Activated naive CD8-positive, alpha-beta T cell (primary cell): ENCODE data around the gene SPR.

ENCODE experiments used
- H3K27ac Mint-ChIP-seq: one replicate; pipeline ENCODE4 v1.8.0; 2021; ENCODE audit warnings: mixed read lengths
- H3K27me3 Mint-ChIP-seq: one replicate; pipeline ENCODE4 v1.8.0; 2021; ENCODE audit warnings: mixed read lengths
- H3K36me3 Mint-ChIP-seq: one replicate; pipeline ENCODE4 v1.8.0; 2021; ENCODE audit warnings: mixed read lengths
- H3K4me1 Mint-ChIP-seq: one replicate; pipeline ENCODE4 v1.8.0; 2021; ENCODE audit warnings: low read depth, mixed read lengths
- H3K4me3 Mint-ChIP-seq: one replicate; pipeline ENCODE4 v1.8.0; 2021; ENCODE audit warnings: mild to moderate bottlenecking, mixed read lengths
- H3K9me3 Mint-ChIP-seq: one replicate; pipeline ENCODE4 v1.8.0; 2021; ENCODE audit warnings: low read depth, mixed read lengths

Gene SPR

GRCh38 chr2:72917138-72917876 lies 30.1 kb downstream of the SPR start, which contains the start of gene EMX1:
Gene EMX1, plus strand, starts transcription at chr2:72917519. Its CDS starts 334 bp downstream, at chr2:72917853.
- Mint-ChIP-seq H3K27ac (no peak within 1 kb of the TSS), H3K4me3 (peak within 1 kb of the TSS; percentile 81), H3K27me3 (peaks cover 50% of the 10 kb centered on the region), H3K4me1 (peaks cover 34% of the 10 kb centered on the region), H3K9me3 (no peaks in the 10 kb centered on the region), H3K36me3 (no peaks in the 10 kb centered on the region)

GRCh38 chr2:72917877-72918553 lies 30.8 kb downstream of the SPR start:
- Mint-ChIP-seq H3K9me3 (no peaks in the 10 kb centered on the region), H3K27ac (no peak overlapping the region), H3K4me3 (peak overlapping the region; percentile 80), H3K36me3 (no peaks in the 10 kb centered on the region), H3K4me1 (peaks cover 34% of the 10 kb centered on the region), H3K27me3 (peaks cover 50% of the 10 kb centered on the region)

GRCh38 chr2:72919414-72920317 lies 32.5 kb downstream of the SPR start:
- Mint-ChIP-seq H3K27ac (no peak overlapping the region), H3K9me3 (no peaks in the 10 kb centered on the region), H3K4me1 (peaks cover 35% of the 10 kb centered on the region), H3K27me3 (peaks cover 44% of the 10 kb centered on the region), H3K36me3 (no peaks in the 10 kb centered on the region), H3K4me3 (peak overlapping the region; percentile 22)

- peak overlapping the region; percentile 67 for H3K4me3 Mint-ChIP-seq
- no peaks in the 10 kb centered on the region for H3K9me3 Mint-ChIP-seq
- H3K4me1 Mint-ChIP-seq = peaks cover 26% of the 10 kb centered on the region
- no peaks in the 10 kb centered on the region for H3K36me3 Mint-ChIP-seq
- peaks cover 37% of the 10 kb centered on the region for H3K27me3 Mint-ChIP-seq
- H3K27ac Mint-ChIP-seq = no peak overlapping the region
These were observed 33.3 kb downstream of the SPR start for GRCh38 chr2:72920318-72921087.

GRCh38 chr2:72921088-72921851 lies 34.1 kb downstream of the SPR start:
- H3K4me1 Mint-ChIP-seq = peaks cover 24% of the 10 kb centered on the region
- no peaks in the 10 kb centered on the region for H3K36me3 Mint-ChIP-seq
- no peaks in the 10 kb centered on the region for H3K9me3 Mint-ChIP-seq
- H3K27me3 Mint-ChIP-seq = peaks cover 40% of the 10 kb centered on the region
- no peak overlapping the region for H3K4me3 Mint-ChIP-seq
- no peak overlapping the region for H3K27ac Mint-ChIP-seq

- Mint-ChIP-seq H3K4me3 (no peak overlapping the region), H3K27me3 (peaks cover 39% of the 10 kb centered on the region), H3K27ac (no peak overlapping the region), H3K9me3 (no peaks in the 10 kb centered on the region), H3K36me3 (no peaks in the 10 kb centered on the region), H3K4me1 (peaks cover 23% of the 10 kb centered on the region)
These were observed 34.6 kb downstream of the SPR start for GRCh38 chr2:72921853-72922252.

GRCh38 chr2:72923833-72924352 lies 36.7 kb downstream of the SPR start:
- H3K9me3 Mint-ChIP-seq = no peaks in the 10 kb centered on the region
- H3K27me3 Mint-ChIP-seq = peaks cover 36% of the 10 kb centered on the region
- no peaks in the 10 kb centered on the region for H3K36me3 Mint-ChIP-seq
- H3K27ac Mint-ChIP-seq = no peak overlapping the region
- peaks cover 16% of the 10 kb centered on the region for H3K4me1 Mint-ChIP-seq
- H3K4me3 Mint-ChIP-seq = peak overlapping the region; percentile 28

- H3K27ac Mint-ChIP-seq = no peak overlapping the region
- H3K4me3 Mint-ChIP-seq = no peak overlapping the region
- H3K36me3 Mint-ChIP-seq = no peaks in the 10 kb centered on the region
- H3K27me3 Mint-ChIP-seq = peaks cover 32% of the 10 kb centered on the region
- peaks cover 9% of the 10 kb centered on the region for H3K4me1 Mint-ChIP-seq
- no peaks in the 10 kb centered on the region for H3K9me3 Mint-ChIP-seq
These were observed 37.4 kb downstream of the SPR start for GRCh38 chr2:72924353-72925240.

GRCh38 chr2:72925328-72925943 lies 38.2 kb downstream of the SPR start:
- Mint-ChIP-seq H3K36me3 (no peaks in the 10 kb centered on the region), H3K4me1 (peaks cover 6% of the 10 kb centered on the region), H3K27ac (no peak overlapping the region), H3K9me3 (no peaks in the 10 kb centered on the region), H3K27me3 (peaks cover 30% of the 10 kb centered on the region), H3K4me3 (no peak overlapping the region)

- Mint-ChIP-seq H3K4me3 (no peak overlapping the region), H3K4me1 (peaks cover 5% of the 10 kb centered on the region), H3K27ac (no peak overlapping the region), H3K9me3 (no peaks in the 10 kb centered on the region), H3K27me3 (peaks cover 29% of the 10 kb centered on the region), H3K36me3 (no peaks in the 10 kb centered on the region)
These were observed 39.2 kb downstream of the SPR start for GRCh38 chr2:72926368-72926767.

GRCh38 chr2:72926811-72927465 lies 39.7 kb downstream of the SPR start:
- H3K36me3 Mint-ChIP-seq = no peaks in the 10 kb centered on the region
- peaks cover 23% of the 10 kb centered on the region for H3K27me3 Mint-ChIP-seq
- H3K27ac Mint-ChIP-seq = no peak overlapping the region
- peaks cover 5% of the 10 kb centered on the region for H3K4me1 Mint-ChIP-seq
- no peak overlapping the region for H3K4me3 Mint-ChIP-seq
- H3K9me3 Mint-ChIP-seq = no peaks in the 10 kb centered on the region
